HEK293 (cell line): ENCODE results near the gene INPP5D.

Source experiments
- CTCF ChIA-PET: fragments of 350-600 bp; formaldehyde crosslinking; extraction: SDS; loops from one replicate; lab custom pipeline; 2021; ENCODE audit warnings: antibody characterized with exemption; lab: Yijun Ruan, JAX
- POLR2A ChIA-PET: fragments of 300-600 bp; formaldehyde crosslinking; extraction: SDS; loops from one replicate; lab custom pipeline; 2020; ENCODE audit warnings: antibody characterized with exemption, inconsistent platforms; lab: Yijun Ruan, JAX
- H3K27ac ChIP-seq: fragments of 200-500 bp; sonication (Bioruptor generic); 2 replicates; pipeline ENCODE4 v1.5.1; 2014; ENCODE audit warnings: low read depth, low read length, control low read depth, inconsistent platforms; ENCODE audit errors: extremely low read depth
- H3K36me3 ChIP-seq, 2 experiments: fragments of 200-500 bp in 1 of 2; sonication (Bioruptor generic) in 1 of 2; 1 replicate in 1 of 2; 2 replicates in 1 of 2; pipeline ENCODE4 v1.5.1; 2014 to 2017; ENCODE audit warnings: inconsistent platforms in 2 of 2, low read length in 2 of 2; ENCODE audit not compliant: control insufficient read depth in 2 of 2, insufficient read depth in 1 of 2
- H3K4me1 ChIP-seq: fragments of 200-500 bp; sonication (Bioruptor generic); 2 replicates; pipeline ENCODE4 v1.5.1; 2014; ENCODE audit warnings: mild to moderate bottlenecking, low read length, inconsistent platforms; ENCODE audit not compliant: control insufficient read depth, insufficient read depth
- H3K4me3 ChIP-seq: 2 replicates; pipeline ENCODE4 v1.5.1; 2011; ENCODE audit warnings: low read depth, mild to moderate bottlenecking, control low read depth, low read length, moderate library complexity
- H3K9me3 ChIP-seq: fragments of 200-500 bp; sonication (Bioruptor generic); 2 replicates; pipeline ENCODE4 v1.5.1; 2014; ENCODE audit warnings: low read depth, low read length, inconsistent platforms; ENCODE audit not compliant: control insufficient read depth, insufficient read depth
- BCL11B ChIP-seq: fragments of 450-650 bp; formaldehyde crosslinking; IDR thresholded peaks from 2 replicates; pipeline ENCODE4 v1.5.1; 2016; ENCODE audit warnings: low read depth, missing biosample characterization, missing genetic modification characterization
- HOXD13 ChIP-seq: sonication (generic); formaldehyde crosslinking; IDR thresholded peaks from 2 replicates; pipeline ENCODE4 v1.8.0; 2022; ENCODE audit warnings: missing genetic modification reagents, borderline replicate concordance
- KLF1 ChIP-seq: fragments of 450-650 bp; formaldehyde crosslinking; IDR thresholded peaks from 2 replicates; pipeline ENCODE4 v1.5.1; 2016; ENCODE audit warnings: missing biosample characterization, missing genetic modification characterization
- PRDM10 ChIP-seq: fragments of 450-650 bp; formaldehyde crosslinking; IDR thresholded peaks from 2 replicates; pipeline ENCODE4 v1.5.1; 2016; ENCODE audit warnings: missing biosample characterization, missing genetic modification characterization
- RBAK ChIP-seq: fragments of 450-650 bp; formaldehyde crosslinking; IDR thresholded peaks from 2 replicates; pipeline ENCODE4 v1.5.1; 2016; ENCODE audit warnings: missing biosample characterization, missing genetic modification characterization
- SCRT1 ChIP-seq: fragments of 450-650 bp; formaldehyde crosslinking; IDR thresholded peaks from 2 replicates; pipeline ENCODE4 v1.5.1; 2016; ENCODE audit warnings: missing biosample characterization, missing genetic modification characterization, borderline replicate concordance
- ZBTB44 ChIP-seq: fragments of 450-650 bp; IDR thresholded peaks from 2 replicates; pipeline ENCODE4 v1.5.1; 2018; ENCODE audit warnings: missing biosample characterization, mild to moderate bottlenecking, missing genetic modification characterization
- ZNF114 ChIP-seq: fragments of 450-650 bp; formaldehyde crosslinking; IDR thresholded peaks from 2 replicates; pipeline ENCODE4 v1.5.0; 2017; ENCODE audit warnings: missing biosample characterization, missing genetic modification characterization
- ZNF132 ChIP-seq: fragments of 450-650 bp; formaldehyde crosslinking; IDR thresholded peaks from 2 replicates; pipeline ENCODE4 v1.5.1; 2017; ENCODE audit warnings: missing biosample characterization, missing genetic modification characterization, borderline replicate concordance
- ZNF138 ChIP-seq: fragments of 450-650 bp; formaldehyde crosslinking; IDR thresholded peaks from 2 replicates; pipeline ENCODE4 v1.5.1; 2016; ENCODE audit warnings: missing biosample characterization, missing genetic modification characterization, borderline replicate concordance
- ZNF169 ChIP-seq: fragments of 450-650 bp; formaldehyde crosslinking; IDR thresholded peaks from 2 replicates; pipeline ENCODE4 v1.5.1; 2016; ENCODE audit warnings: missing biosample characterization, missing genetic modification characterization
- ZNF18 ChIP-seq: fragments of 450-650 bp; formaldehyde crosslinking; IDR thresholded peaks from 2 replicates; pipeline ENCODE4 v1.5.1; 2016; ENCODE audit warnings: missing biosample characterization, missing genetic modification characterization
- ZNF221 ChIP-seq: fragments of 450-650 bp; formaldehyde crosslinking; IDR thresholded peaks from 2 replicates; pipeline ENCODE4 v1.5.1; 2017; ENCODE audit warnings: missing biosample characterization, missing genetic modification characterization, borderline replicate concordance
- ZNF23 ChIP-seq: fragments of 450-650 bp; formaldehyde crosslinking; IDR thresholded peaks from 2 replicates; pipeline ENCODE4 v1.5.1; 2016; ENCODE audit warnings: missing biosample characterization, missing genetic modification characterization, borderline replicate concordance
- ZNF24 ChIP-seq: fragments of 450-650 bp; formaldehyde crosslinking; IDR thresholded peaks from 2 replicates; pipeline ENCODE4 v1.5.1; 2016; ENCODE audit warnings: missing biosample characterization, missing genetic modification characterization
- ZNF302 ChIP-seq: fragments of 450-650 bp; formaldehyde crosslinking; IDR thresholded peaks from 2 replicates; pipeline ENCODE4 v1.5.1; 2016; ENCODE audit warnings: missing biosample characterization, missing genetic modification characterization, low read depth
- ZNF335 ChIP-seq: fragments of 450-650 bp; formaldehyde crosslinking; conservative IDR thresholded peaks from 2 replicates; pipeline ENCODE4 v1.5.1; 2016; ENCODE audit warnings: missing biosample characterization, missing genetic modification characterization
- ZNF366 ChIP-seq: fragments of 450-650 bp; formaldehyde crosslinking; conservative IDR thresholded peaks from 2 replicates; pipeline ENCODE4 v1.5.1; 2016; ENCODE audit warnings: missing biosample characterization, missing genetic modification characterization
- ZNF37A ChIP-seq: fragments of 450-650 bp; IDR thresholded peaks from 2 replicates; pipeline ENCODE4 v1.5.1; 2018; ENCODE audit warnings: missing biosample characterization, missing genetic modification characterization
- ZNF510 ChIP-seq: fragments of 450-650 bp; formaldehyde crosslinking; IDR thresholded peaks from 2 replicates; pipeline ENCODE4 v1.5.1; 2018; ENCODE audit warnings: mild to moderate bottlenecking, missing genetic modification characterization, missing biosample characterization; ENCODE audit not compliant: insufficient replicate concordance
- ZNF623 ChIP-seq: fragments of 450-650 bp; formaldehyde crosslinking; IDR thresholded peaks from 2 replicates; pipeline ENCODE4 v1.5.1; 2016; ENCODE audit warnings: missing biosample characterization, missing genetic modification characterization
- ZNF747 ChIP-seq: fragments of 450-650 bp; formaldehyde crosslinking; IDR thresholded peaks from 2 replicates; pipeline ENCODE4 v1.5.1; 2016; ENCODE audit warnings: missing biosample characterization, missing genetic modification characterization
- ZNF792 ChIP-seq: fragments of 450-650 bp; formaldehyde crosslinking; IDR thresholded peaks from 2 replicates; pipeline ENCODE4 v1.5.1; 2016; ENCODE audit warnings: missing biosample characterization, missing genetic modification characterization
- ZXDB ChIP-seq: fragments of 450-650 bp; formaldehyde crosslinking; IDR thresholded peaks from 2 replicates; pipeline ENCODE4 v1.5.1; 2016; ENCODE audit warnings: missing biosample characterization, missing genetic modification characterization
- TF ChIP-seq, protein P1 (sequence below): fragments of 450-650 bp; formaldehyde crosslinking; IDR thresholded peaks from 2 replicates; pipeline ENCODE4 v1.5.1; 2016; ENCODE audit warnings: missing biosample characterization, missing genetic modification characterization

INPP5D gene

GRCh38 chr2:233083782-233084181 lies 23.6 kb downstream of the INPP5D start:
- H3K9me3 ChIP-seq: no peaks in the 10 kb centered on the region
- H3K36me3 ChIP-seq: no peaks in the 10 kb centered on the region
- H3K27ac ChIP-seq: no peak overlapping the region
- no peaks in the 10 kb centered on the region for H3K4me1 ChIP-seq
- H3K4me3 ChIP-seq: no peak overlapping the region
- no peak for TF ChIP-seq ZNF114 (tag by site-specific recombination)
- TF ChIP-seq ZNF510 (tag by site-specific recombination): no peak
- no peak for TF ChIP-seq ZNF23 (tag by site-specific recombination)
- no peak for TF ChIP-seq ZNF335 (tag by site-specific recombination)
- TF ChIP-seq RBAK (tag by site-specific recombination): no peak
- no peak for TF ChIP-seq ZNF169 (tag by site-specific recombination)
- TF ChIP-seq ZNF18: no peak
- no peak for TF ChIP-seq ZNF747
- TF ChIP-seq ZNF132: no peak
- no peak for TF ChIP-seq ZNF221 (tag by site-specific recombination)
- no peak for TF ChIP-seq ZNF366
- TF ChIP-seq KLF1 (tag by site-specific recombination): no peak
- TF ChIP-seq ZBTB44: no peak
- no peak for TF ChIP-seq ZNF623
- no peak for TF ChIP-seq BCL11B (tag by site-specific recombination)
- TF ChIP-seq, all 188 proteins: peak for 0
- POLR2A ChIA-PET: no interaction called here
- CTCF ChIA-PET: no interaction called here

DNA sequence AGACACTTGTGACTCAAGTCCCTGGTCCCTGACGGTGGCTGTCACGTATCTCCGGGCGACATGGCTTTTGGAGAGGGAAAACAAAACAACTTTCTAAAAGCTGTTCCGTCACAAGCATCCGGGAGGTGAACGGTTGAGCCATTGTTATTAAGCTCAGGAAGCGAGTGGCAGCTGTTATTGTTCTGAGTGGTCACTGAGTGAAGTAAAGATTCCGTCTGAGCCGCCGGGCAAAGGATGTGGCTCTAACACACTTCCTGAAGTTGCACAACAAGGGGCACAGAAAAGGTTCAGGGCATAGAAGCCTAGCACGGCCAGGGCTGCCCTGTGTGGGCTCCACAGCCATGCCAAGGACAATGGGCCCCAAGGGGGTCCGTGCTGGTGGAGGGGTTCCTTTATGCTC lies 24.3 kb downstream of the INPP5D start:
- H3K4me3 ChIP-seq: no peak overlapping the region
- no peaks in the 10 kb centered on the region for H3K9me3 ChIP-seq
- H3K36me3 ChIP-seq: no peaks in the 10 kb centered on the region
- no peak for TF ChIP-seq ZNF302 (tag by site-specific recombination)
- no peak for TF ChIP-seq HOXD13
- TF ChIP-seq, all 188 proteins: peak for 0
- ChIA-PET POLR2A (no interaction called here), CTCF (no interaction called here)
- Histone ChIP-seq H3K4me1 (no peaks in the 10 kb centered on the region), H3K27ac (no peak overlapping the region)

DNA sequence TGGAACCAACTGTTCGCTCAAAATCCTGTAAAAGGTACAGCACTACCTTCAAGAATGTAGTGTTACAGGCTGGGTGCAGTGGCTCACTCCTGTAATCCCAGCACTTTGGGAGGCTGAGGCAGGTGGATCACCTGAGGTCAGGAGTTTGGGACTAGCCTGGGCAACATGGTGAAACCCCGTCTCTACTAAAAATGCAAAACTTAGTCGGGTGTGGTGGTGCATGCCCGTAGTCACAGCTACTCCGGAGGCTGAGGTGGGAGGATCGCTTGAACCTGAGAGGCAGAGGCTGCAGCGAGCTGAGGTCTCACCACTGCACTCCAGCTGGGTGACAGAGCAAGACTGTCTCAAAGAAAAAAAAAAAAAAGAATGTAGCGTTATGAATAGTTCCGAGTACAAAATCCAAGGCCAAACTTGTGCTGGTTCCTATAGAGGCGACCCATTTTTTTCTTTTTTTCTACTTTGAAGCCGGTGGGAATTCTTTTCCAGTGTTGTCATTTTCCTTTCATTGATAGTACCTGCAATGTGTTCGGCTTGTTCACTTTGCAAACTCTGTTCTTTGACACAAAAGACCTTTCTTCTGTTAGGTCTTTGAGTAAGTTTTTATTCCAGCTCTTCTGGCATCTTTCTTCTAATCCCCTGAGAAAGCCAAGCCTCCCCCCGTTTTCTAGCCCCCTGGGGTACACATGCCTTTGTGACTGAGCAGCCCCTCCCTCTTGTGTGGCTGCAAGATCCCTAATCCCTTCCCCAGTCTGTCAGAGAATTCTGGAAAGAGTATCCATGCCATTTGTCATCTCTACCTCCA lies 25.1 kb downstream of the INPP5D start:
- POLR2A ChIA-PET: no interaction called here
- TF ChIP-seq ZNF37A (tag by site-specific recombination): no peak
- no peak for TF ChIP-seq ZNF138 (tag by site-specific recombination)
- TF ChIP-seq PRDM10 (tag by site-specific recombination): no peak
- TF ChIP-seq ZXDB (tag by site-specific recombination): no peak
- TF ChIP-seq ZNF792 (tag by site-specific recombination): no peak
- no peak for TF ChIP-seq SCRT1 (tag by site-specific recombination)
- TF ChIP-seq, protein P1, sequence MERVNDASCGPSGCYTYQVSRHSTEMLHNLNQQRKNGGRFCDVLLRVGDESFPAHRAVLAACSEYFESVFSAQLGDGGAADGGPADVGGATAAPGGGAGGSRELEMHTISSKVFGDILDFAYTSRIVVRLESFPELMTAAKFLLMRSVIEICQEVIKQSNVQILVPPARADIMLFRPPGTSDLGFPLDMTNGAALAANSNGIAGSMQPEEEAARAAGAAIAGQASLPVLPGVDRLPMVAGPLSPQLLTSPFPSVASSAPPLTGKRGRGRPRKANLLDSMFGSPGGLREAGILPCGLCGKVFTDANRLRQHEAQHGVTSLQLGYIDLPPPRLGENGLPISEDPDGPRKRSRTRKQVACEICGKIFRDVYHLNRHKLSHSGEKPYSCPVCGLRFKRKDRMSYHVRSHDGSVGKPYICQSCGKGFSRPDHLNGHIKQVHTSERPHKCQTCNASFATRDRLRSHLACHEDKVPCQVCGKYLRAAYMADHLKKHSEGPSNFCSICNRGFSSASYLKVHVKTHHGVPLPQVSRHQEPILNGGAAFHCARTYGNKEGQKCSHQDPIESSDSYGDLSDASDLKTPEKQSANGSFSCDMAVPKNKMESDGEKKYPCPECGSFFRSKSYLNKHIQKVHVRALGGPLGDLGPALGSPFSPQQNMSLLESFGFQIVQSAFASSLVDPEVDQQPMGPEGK (tag by site-specific recombination): no peak
- no peak for TF ChIP-seq ZNF24 (tag by site-specific recombination)

More for the DNA sequence above, 25.1 kb downstream of the INPP5D start:
- no peaks in the 10 kb centered on the region for H3K36me3 ChIP-seq
- no peak overlapping the region for H3K27ac ChIP-seq
- CTCF ChIA-PET: interaction anchor here (0.6 kb wide), 1 partner anchor 232 kb away, joined by 3 read pairs; no protein-coding TSS in a partner anchor
- no peak overlapping the region for H3K4me3 ChIP-seq
- H3K4me1 ChIP-seq: no peaks in the 10 kb centered on the region
- H3K9me3 ChIP-seq: no peaks in the 10 kb centered on the region
